ENCODE measurements around the gene NAT14.
A peak's percentile ranks its signal among the peaks of the same experiment; 100 is the strongest.
"Not testable (repeated sequence)": the region's sequence is repeated elsewhere in the genome, so short reads cannot be mapped to it uniquely, and the experiment has no call there.

The NAT14 gene

GRCh38 chr19:55504252-55504603 lies 19.2 kb downstream of the NAT14 start:
- no peak for DNase-seq

GRCh38 chr19:55504981-55505380 lies 20.0 kb downstream of the NAT14 start:
- no peak for DNase-seq

- no peak for DNase-seq
Measured at GRCh38 chr19:55508120-55508519, 23.1 kb downstream of the NAT14 start.

- DNase-seq, result peak; percentile 92
Measured at GRCh38 chr19:55516878-55517620, 32.1 kb downstream of the NAT14 start.

GRCh38 chr19:55519451-55520311 lies 34.7 kb downstream of the NAT14 start:
- peak; percentile 90 for DNase-seq

GRCh38 chr19:55520691-55521292 lies 35.8 kb downstream of the NAT14 start:
- no peak for DNase-seq

GRCh38 chr19:55525289-55526101 lies 40.5 kb downstream of the NAT14 start:
- DNase-seq, result no peak

- peak; percentile 22 for DNase-seq
Measured at GRCh38 chr19:55526216-55527196, 41.5 kb downstream of the NAT14 start.

- DNase-seq, result no peak
Measured at GRCh38 chr19:55527197-55528029, 42.4 kb downstream of the NAT14 start.

GRCh38 chr19:55528030-55528803 lies 43.2 kb downstream of the NAT14 start:
- no peak for DNase-seq

GRCh38 chr19:55529636-55530234 lies 44.7 kb downstream of the NAT14 start:
- DNase-seq, result no peak

- no peak for DNase-seq
Measured at GRCh38 chr19:55530996-55531395, 46.0 kb downstream of the NAT14 start.

- DNase-seq, result not testable (repeated sequence)
Measured at GRCh38 chr19:55534280-55534679, 49.3 kb downstream of the NAT14 start.

GRCh38 chr19:55535173-55535964 lies 50.4 kb downstream of the NAT14 start:
- DNase-seq, result no peak

GRCh38 chr19:55535965-55536350 lies 51.0 kb downstream of the NAT14 start:
- DNase-seq, result no peak

GRCh38 chr19:55536366-55536765 lies 51.4 kb downstream of the NAT14 start:
- no peak for DNase-seq

All from HCEC 1CT (cell line).